A673 (cell line): Measurements from ENCODE around the gene FUNDC2.

Experiments used
- CTCF ChIP-seq: fragments of 300-800, 200-600 bp; sonication (generic); conservative IDR thresholded peaks from 2 replicates; pipeline ENCODE4 v1.5.1; 2017; ENCODE audit warnings: low read depth, mild to moderate bottlenecking, antibody characterized with exemption, low read length, moderate library complexity, mixed read lengths
- EZH2 ChIP-seq: fragments of 200-600 bp; sonication (generic); IDR thresholded peaks from 2 replicates; pipeline ENCODE4 v1.6.1; 2017; ENCODE audit warnings: borderline replicate concordance, low read depth, mild to moderate bottlenecking, mixed read lengths, antibody characterized with exemption, low read length; ENCODE audit not compliant: poor library complexity, severe bottlenecking

DNA sequence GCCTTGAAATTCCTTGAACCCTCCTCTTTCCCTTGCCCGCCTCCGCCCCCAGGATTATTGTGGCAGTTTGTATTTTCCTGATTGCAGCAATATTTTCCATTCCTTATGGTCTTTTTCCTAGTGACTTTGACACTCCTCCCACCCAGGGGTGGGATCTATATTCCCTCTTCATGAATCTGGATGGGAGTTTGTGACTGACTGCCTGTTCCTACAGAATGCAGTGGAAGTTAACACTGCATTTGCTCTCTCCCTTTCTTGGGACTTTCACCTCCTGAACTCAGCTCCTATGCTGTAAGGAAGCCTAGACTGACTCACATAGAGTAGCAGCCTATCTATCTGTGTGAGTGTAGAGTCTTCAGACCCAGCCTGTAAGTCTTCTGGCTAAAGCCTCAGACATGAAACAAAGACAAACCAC lies 2.2 kb downstream of the FUNDC2 start:
- no peak for TF ChIP-seq CTCF
- no peak for TF ChIP-seq EZH2
